Thyroid gland (tissue), 4 donors: ENCODE results near the gene LASP1NB.
A peak's percentile ranks its signal among the peaks of the same experiment; 100 is the strongest.
"Not testable (repeated sequence)": the region's sequence is repeated elsewhere in the genome, so short reads cannot be mapped to it uniquely, and the experiment has no call there.

ENCODE experiments used
- DNase-seq, 2 donors: peaks; one replicate each; pipeline ENCODE4 v3.0.0-alpha.2; 2019
- H3K27ac ChIP-seq, 3 donors: fragments of 200-600 bp; sonication (generic); 1 replicate in 2 of 3; 2 replicates in 1 of 3; pipeline ENCODE4 v1.5.1; 2016 to 2019; ENCODE audit warnings: mild to moderate bottlenecking in 1 of 3, moderate library complexity in 1 of 3
- H3K27me3 ChIP-seq: fragments of 200-600 bp; sonication (generic); one replicate; pipeline ENCODE4 v1.5.1; 2019
- H3K36me3 ChIP-seq, 2 donors: fragments of 200-600 bp; sonication (generic); one replicate each; pipeline ENCODE4 v1.5.1; 2016 to 2019
- H3K4me1 ChIP-seq, 2 donors: fragments of 200-600 bp; sonication (generic); one replicate each; pipeline ENCODE4 v1.5.1; 2017 to 2019
- H3K4me3 ChIP-seq, 3 donors: fragments of 200-600 bp; sonication (generic); replicated peaks in 1 of 3; 1 replicate in 2 of 3; 2 replicates in 1 of 3; pipeline ENCODE4 v1.5.1; 2016; ENCODE audit warnings: mild to moderate bottlenecking in 1 of 3
- H3K9me3 ChIP-seq: fragments of 200-600 bp; sonication (generic); one replicate; pipeline ENCODE4 v1.5.1; 2017
- CTCF ChIP-seq, 6 experiments: fragments of 200-600 bp in 3 of 6; fragments of 450-650 bp in 3 of 6; sonication (generic) in 3 of 6; IDR thresholded peaks; one replicate each; pipeline ENCODE4 v1.5.1; 2016 to 2019; ENCODE audit warnings: antibody characterized with exemption in 6 of 6, mild to moderate bottlenecking in 2 of 6, inconsistent platforms in 1 of 6, moderate library complexity in 1 of 6
- POLR2A ChIP-seq, 2 donors: fragments of 450-650 bp; IDR thresholded peaks; one replicate each; pipeline ENCODE4 v1.6.1; 2017; ENCODE audit warnings: antibody characterized with exemption in 2 of 2, mild to moderate bottlenecking in 2 of 2, moderate library complexity in 1 of 2
- WGBS, 2 donors: methylation state at CpG; one replicate each; pipeline ENCODE4 v1.1.5; 2017; 5-methylcytosine and 5-hydroxymethylcytosine counted together
- intact Hi-C: fragments of 100-400 bp; cut with DNase I; formaldehyde crosslinking; loops from one replicate; pipeline ENCODE4 v1.15.1; 2023

Gene LASP1NB

GRCh38 chr17:38967290-38967738 is 41.9 kb downstream of the LASP1NB start, which contains the start of gene FBXO47:
Gene FBXO47 (minus strand): TSS chr17:38967403. CDS start chr17:38963025, 4,378 bp downstream.
- TF ChIP-seq POLR2A (IDR thresholded peaks at IDR 0.05) (peak in 1 of 2 donors; percentile 69), CTCF (IDR thresholded peaks at IDR 0.05) (peak in 2 of 6 experiments; percentile 5 to 17)
- intact Hi-C loops: no loop called here
- DNase-seq: peak; percentile 95 to 98
- no peaks in the 10 kb centered on the region for H3K9me3 ChIP-seq
- H3K27ac ChIP-seq: peak within 1 kb of the TSS; percentile 27 to 86 (median 77)
- no peaks in the 10 kb centered on the region for H3K27me3 ChIP-seq
- H3K4me1 ChIP-seq: peaks cover 0 to 3% of the 10 kb centered on the region in 2 donors
- 10 to 26% methylated on average over 16 to 18 of the region's 21 CpGs for WGBS, 2 donors
- H3K36me3 ChIP-seq: no peaks in the 10 kb centered on the region
- H3K4me3 ChIP-seq: peak within 1 kb of the TSS in 1 of 3 donors; percentile 10

- H3K27ac ChIP-seq: no peak overlapping the region
- no peaks in the 10 kb centered on the region for H3K9me3 ChIP-seq
- no peaks in the 10 kb centered on the region for H3K36me3 ChIP-seq
- DNase-seq: no peak
- no peak overlapping the region for H3K4me3 ChIP-seq
- intact Hi-C loops: no loop called here
- TF ChIP-seq CTCF (IDR thresholded peaks at IDR 0.05): no peak
- no peak for TF ChIP-seq POLR2A (IDR thresholded peaks at IDR 0.05)
- H3K27me3 ChIP-seq: no peaks in the 10 kb centered on the region
- H3K4me1 ChIP-seq: peaks cover 0 to 3% of the 10 kb centered on the region in 2 donors
- 64 to 81% methylated on average over 4 of the region's 4 CpGs for WGBS, 2 donors
Observed at GRCh38 chr17:38969281-38969680, 43.9 kb downstream of the LASP1NB start.

- intact Hi-C loops: no loop called here
- Histone ChIP-seq H3K4me3 (no peak overlapping the region), H3K9me3 (no peaks in the 10 kb centered on the region), H3K36me3 (no peaks in the 10 kb centered on the region), H3K27ac (no peak overlapping the region), H3K27me3 (no peaks in the 10 kb centered on the region), H3K4me1 (peaks cover 0 to 3% of the 10 kb centered on the region in 2 donors)
- TF ChIP-seq CTCF (IDR thresholded peaks at IDR 0.05): peak in 3 of 6 experiments; percentile 12 to 15 (median 14)
- no peak for TF ChIP-seq POLR2A (IDR thresholded peaks at IDR 0.05)
- peak; percentile 34 to 35 for DNase-seq
- 48 to 65% methylated on average over 4 of the region's 4 CpGs for WGBS, 2 donors
Observed at GRCh38 chr17:38970128-38970527, 44.7 kb downstream of the LASP1NB start.

- Histone ChIP-seq H3K36me3 (no peaks in the 10 kb centered on the region), H3K9me3 (no peaks in the 10 kb centered on the region), H3K27ac (no peak overlapping the region), H3K4me3 (no peak overlapping the region), H3K27me3 (no peaks in the 10 kb centered on the region), H3K4me1 (peaks cover 0 to 3% of the 10 kb centered on the region in 2 donors)
- intact Hi-C loops: no loop called here
- TF ChIP-seq CTCF (IDR thresholded peaks at IDR 0.05) (no peak), POLR2A (IDR thresholded peaks at IDR 0.05) (no peak)
- DNase-seq: no peak
- 80 to 89% methylated on average over 5 of the region's 5 CpGs for WGBS, 2 donors
Observed at GRCh38 chr17:38970804-38971203, 45.4 kb downstream of the LASP1NB start.

GRCh38 chr17:38976187-38976551 is 50.8 kb downstream of the LASP1NB start:
- intact Hi-C loops, H3K36me3 ChIP-seq, H3K4me3 ChIP-seq, H3K4me1 ChIP-seq, H3K27me3 ChIP-seq, H3K9me3 ChIP-seq, H3K27ac ChIP-seq, DNase-seq: not testable (repeated sequence)
- WGBS, 2 donors: 76 to 87% methylated on average over 6 of the region's 6 CpGs
